Upper lobe of left lung (tissue), 6 donors: ENCODE measurements around the gene PUM1. TPM values are rescaled to one million over a fixed set of nuclear protein-coding genes. Genes with fewer than 3 reads are reported as not detected.
A peak's percentile ranks its signal among the peaks of the same experiment; 100 is the strongest.

Experiments
- ATAC-seq, 2 donors: fragments of 200-7000 bp; cut with Tn5 transposase; one replicate each; pipeline ENCODE4 v1.9.1; 2022; ENCODE audit warnings: mild to moderate bottlenecking in 2 of 2, moderate library complexity in 2 of 2; ENCODE audit not compliant: low FRiP score in 2 of 2
- DNase-seq, 2 donors: peaks; one replicate each; pipeline ENCODE4 v3.0.0-alpha.2; 2019 to 2020
- H3K27ac ChIP-seq, 4 donors: fragments of 200-600 bp; sonication (generic); one replicate each; pipeline ENCODE4 v1.5.1; 2016 to 2019
- H3K27me3 ChIP-seq, 4 donors: fragments of 200-600 bp; sonication (generic); one replicate each; pipeline ENCODE4 v1.5.1; 2017 to 2019
- H3K36me3 ChIP-seq, 4 donors: fragments of 200-600 bp; sonication (generic); one replicate each; pipeline ENCODE4 v1.5.1; 2016 to 2019
- H3K4me1 ChIP-seq, 4 donors: fragments of 200-600 bp; sonication (generic); one replicate each; pipeline ENCODE4 v1.5.1; 2018 to 2019
- H3K4me3 ChIP-seq, 4 donors: fragments of 200-600 bp; sonication (generic); one replicate each; pipeline ENCODE4 v1.5.1; 2017 to 2019; ENCODE audit warnings: mild to moderate bottlenecking in 2 of 4, moderate library complexity in 1 of 4
- H3K9me3 ChIP-seq, 4 donors: fragments of 200-600 bp; sonication (generic); one replicate each; pipeline ENCODE4 v1.5.1; 2018 to 2019
- CTCF ChIP-seq, 6 experiments: fragments of 450-650 bp in 4 of 6; fragments of 200-600 bp in 2 of 6; sonication (generic) in 2 of 6; IDR thresholded peaks; one replicate each; pipeline ENCODE4 v1.5.1; 2016 to 2019; ENCODE audit warnings: antibody characterized with exemption in 6 of 6
- EP300 ChIP-seq, 4 donors: sonication (generic); formaldehyde crosslinking; IDR thresholded peaks; one replicate each; pipeline ENCODE4 v1.5.1; 2017; ENCODE audit warnings: antibody characterized with exemption in 4 of 4, control low read depth in 2 of 4
- POLR2A ChIP-seq, 4 donors: fragments of 450-650 bp; IDR thresholded peaks; one replicate each; pipeline ENCODE4 v1.5.1; 2016 to 2017; ENCODE audit warnings: antibody characterized with exemption in 4 of 4, mild to moderate bottlenecking in 2 of 4
- POLR2AphosphoS5 ChIP-seq, 2 donors: sonication (generic); formaldehyde crosslinking; IDR thresholded peaks; one replicate each; pipeline ENCODE4 v1.5.1; 2017; ENCODE audit warnings: antibody characterized with exemption in 2 of 2
- WGBS, 2 donors: methylation state at CpG; one replicate each; pipeline ENCODE4 v1.1.5; 2017 to 2018; 5-methylcytosine and 5-hydroxymethylcytosine counted together
- total RNA-seq, 6 donors: library from RNA; depleted of rRNA in 4 of 6; stranded (reverse); fragments of >200 nt in 4 of 6; gene quantifications; one replicate each; pipeline versions ENCODE4 v1.1.0 to v1.2.1, GENCODE V29; 2016 to 2021
- donor health status: DM: no; HTN: no; CAD: no; lungs with moderate emphysema.
- donor health status: DM: no; HTN: yes; CAD: no; lungs with severe emphysema.

The PUM1 gene
- total RNA-seq, 6 donors from 2014 or later = 85.7 to 124 (median 99.8) TPM

- H3K36me3 ChIP-seq = peaks cover 0 to 12% (median 0%) of the 10 kb centered on the region in 4 donors
- H3K9me3 ChIP-seq = no peaks in the 10 kb centered on the region
- WGBS, 2 donors = 69 to 74% methylated on average over 5 of the region's 5 CpGs
- DNase-seq = no peak
- no peak for TF ChIP-seq POLR2A (IDR thresholded peaks at IDR 0.05)
- TF ChIP-seq CTCF (IDR thresholded peaks at IDR 0.05) = no peak
- no peak for TF ChIP-seq EP300 (IDR thresholded peaks at IDR 0.05)
- no peak for TF ChIP-seq POLR2AphosphoS5 (IDR thresholded peaks at IDR 0.05)
- ATAC-seq = peak in 1 of 2 donors; percentile 47
- no peak overlapping the region for H3K27ac ChIP-seq
- no peaks in the 10 kb centered on the region for H3K27me3 ChIP-seq
- no peak overlapping the region for H3K4me3 ChIP-seq
- peaks cover 25 to 62% (median 34%) of the 10 kb centered on the region in 4 donors for H3K4me1 ChIP-seq
These were observed 27.2 kb downstream of the PUM1 start for GRCh38 chr1:31038360-31038759.

- DNase-seq = no peak
- Histone ChIP-seq H3K36me3 (peaks cover 0 to 4% (median 0%) of the 10 kb centered on the region in 4 donors), H3K4me3 (no peak overlapping the region), H3K4me1 (peaks cover 26 to 62% (median 35%) of the 10 kb centered on the region in 4 donors), H3K27ac (no peak overlapping the region), H3K9me3 (no peaks in the 10 kb centered on the region), H3K27me3 (no peaks in the 10 kb centered on the region)
- TF ChIP-seq CTCF (IDR thresholded peaks at IDR 0.05) = no peak
- WGBS, 2 donors = 93 to 95% methylated on average over 8 of the region's 8 CpGs
- no peak for ATAC-seq
These were observed 28.6 kb downstream of the PUM1 start for GRCh38 chr1:31036749-31037500.

DNA sequence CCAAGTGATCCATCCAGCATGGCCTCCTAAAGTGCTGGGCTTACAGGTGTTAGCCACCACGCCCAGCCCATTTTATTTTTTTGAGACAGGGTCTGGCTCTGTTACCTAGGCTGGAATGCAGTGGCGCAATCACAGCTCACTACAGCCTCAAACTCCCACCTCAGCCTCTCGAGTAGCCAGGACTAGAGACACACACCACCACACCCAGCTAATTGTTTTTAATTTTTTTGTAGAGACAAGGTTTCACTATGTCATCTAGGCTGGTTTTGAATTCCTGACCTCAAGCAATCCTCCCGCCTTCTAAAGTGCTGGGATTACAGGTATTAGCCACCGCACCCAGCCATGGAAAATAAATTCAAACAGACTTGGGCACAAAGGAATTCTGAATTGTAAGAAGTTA, 31.9 kb downstream of the PUM1 start:
- Histone ChIP-seq H3K9me3 (no peaks in the 10 kb centered on the region), H3K4me3 (no peak overlapping the region), H3K27ac (no peak overlapping the region), H3K27me3 (no peaks in the 10 kb centered on the region), H3K36me3 (peaks cover 0 to 7% (median 0%) of the 10 kb centered on the region in 4 donors), H3K4me1 (peaks cover 20 to 49% (median 35%) of the 10 kb centered on the region in 4 donors)
- 61 to 71% methylated on average over 5 of the region's 5 CpGs for WGBS, 2 donors
- DNase-seq = peak in 1 of 2 donors; percentile 42
- ATAC-seq = no peak
- TF ChIP-seq EP300 (IDR thresholded peaks at IDR 0.05) = no peak
- TF ChIP-seq POLR2A (IDR thresholded peaks at IDR 0.05) = no peak
- TF ChIP-seq POLR2AphosphoS5 (IDR thresholded peaks at IDR 0.05) = no peak
- TF ChIP-seq CTCF (IDR thresholded peaks at IDR 0.05) = no peak

- WGBS, 2 donors = 88 to 100% methylated on average over 1 of the region's 1 CpG
- H3K36me3 ChIP-seq = peaks cover 0 to 7% (median 0%) of the 10 kb centered on the region in 4 donors
- no peak for ATAC-seq
- H3K4me3 ChIP-seq = no peak overlapping the region
- no peak for DNase-seq
- H3K4me1 ChIP-seq = peaks cover 31 to 55% (median 42%) of the 10 kb centered on the region in 4 donors
- no peak for TF ChIP-seq POLR2A (IDR thresholded peaks at IDR 0.05)
- no peak for TF ChIP-seq CTCF (IDR thresholded peaks at IDR 0.05)
- no peak for TF ChIP-seq EP300 (IDR thresholded peaks at IDR 0.05)
- no peaks in the 10 kb centered on the region for H3K27me3 ChIP-seq
- H3K9me3 ChIP-seq = no peaks in the 10 kb centered on the region
- no peak overlapping the region for H3K27ac ChIP-seq
These were observed 33.3 kb downstream of the PUM1 start for GRCh38 chr1:31032266-31032665.
